ENCODE data around the gene EIF3D.
"Not testable (repeated sequence)": the region's sequence is repeated elsewhere in the genome, so short reads cannot be mapped to it uniquely, and the experiment has no call there.

EIF3D gene

DNA sequence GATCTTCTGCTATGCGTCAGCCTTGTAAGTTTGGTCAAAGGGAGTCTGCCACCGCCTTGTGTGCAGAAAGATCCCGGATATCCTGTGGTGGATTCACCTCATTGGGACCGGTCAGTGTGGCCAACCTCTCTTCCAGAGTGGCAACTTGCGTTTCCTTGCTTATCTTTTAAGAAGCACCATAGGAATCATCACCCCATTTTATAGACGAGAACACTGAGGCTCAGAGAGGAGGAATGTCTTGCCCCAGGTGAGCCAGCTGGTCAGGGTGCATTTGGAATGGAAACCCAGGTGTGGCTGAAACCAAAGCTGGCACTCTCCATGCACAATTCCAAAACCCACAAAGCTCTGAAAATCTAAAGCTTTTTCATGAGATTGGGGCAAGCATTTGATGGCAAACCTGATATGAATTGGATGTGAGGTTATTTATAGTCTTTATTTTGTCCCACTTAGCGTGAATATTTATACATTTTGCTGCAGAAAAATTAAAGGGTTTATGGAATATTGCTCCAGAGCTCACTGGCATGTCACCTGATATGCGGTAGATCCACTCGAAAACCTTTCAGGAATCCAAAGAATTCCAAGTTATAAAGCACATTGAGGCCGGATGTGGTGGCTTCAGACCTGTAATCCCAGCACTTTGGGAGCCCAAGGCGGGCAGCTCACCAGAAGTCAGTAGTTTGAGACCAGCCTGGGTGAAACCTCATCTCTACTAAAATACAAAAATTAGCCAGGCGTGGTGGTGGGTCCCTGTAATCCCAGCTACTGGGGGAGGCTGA is 12.1 kb upstream of the EIF3D start:
- H3K4me3 ChIP-seq (ENCODE audit: low read depth in 1 of 2, low read length in 2 of 2), result no peak overlapping the region
- H3K4me1 ChIP-seq (ENCODE audit: insufficient read depth, low read length), result no peaks in the 10 kb centered on the region; the same call in 1 of the 2 replicates
- H3K9ac ChIP-seq (ENCODE audit: low read depth, low read length), result no peak overlapping the region
- no peak for ATAC-seq (ENCODE audit: insufficient read depth, low read depth)
- H3K9me3 ChIP-seq (ENCODE audit: insufficient read depth, low read length, severe bottlenecking), result no peaks in the 10 kb centered on the region
- H3K4me2 ChIP-seq (ENCODE audit: insufficient read depth, low read length), result no peak overlapping the region
- TF ChIP-seq, protein P1, sequence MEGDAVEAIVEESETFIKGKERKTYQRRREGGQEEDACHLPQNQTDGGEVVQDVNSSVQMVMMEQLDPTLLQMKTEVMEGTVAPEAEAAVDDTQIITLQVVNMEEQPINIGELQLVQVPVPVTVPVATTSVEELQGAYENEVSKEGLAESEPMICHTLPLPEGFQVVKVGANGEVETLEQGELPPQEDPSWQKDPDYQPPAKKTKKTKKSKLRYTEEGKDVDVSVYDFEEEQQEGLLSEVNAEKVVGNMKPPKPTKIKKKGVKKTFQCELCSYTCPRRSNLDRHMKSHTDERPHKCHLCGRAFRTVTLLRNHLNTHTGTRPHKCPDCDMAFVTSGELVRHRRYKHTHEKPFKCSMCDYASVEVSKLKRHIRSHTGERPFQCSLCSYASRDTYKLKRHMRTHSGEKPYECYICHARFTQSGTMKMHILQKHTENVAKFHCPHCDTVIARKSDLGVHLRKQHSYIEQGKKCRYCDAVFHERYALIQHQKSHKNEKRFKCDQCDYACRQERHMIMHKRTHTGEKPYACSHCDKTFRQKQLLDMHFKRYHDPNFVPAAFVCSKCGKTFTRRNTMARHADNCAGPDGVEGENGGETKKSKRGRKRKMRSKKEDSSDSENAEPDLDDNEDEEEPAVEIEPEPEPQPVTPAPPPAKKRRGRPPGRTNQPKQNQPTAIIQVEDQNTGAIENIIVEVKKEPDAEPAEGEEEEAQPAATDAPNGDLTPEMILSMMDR (IDR thresholded peaks at IDR 0.05; ENCODE audit: borderline replicate concordance, extremely low read depth, low read length, poor library complexity, severe bottlenecking), result no peak
- TF ChIP-seq EZH2 (IDR thresholded peaks at IDR 0.05; ENCODE audit: borderline replicate concordance, low read depth, low read length, severe bottlenecking), result no peak
- no peaks in the 10 kb centered on the region for H3K36me3 ChIP-seq (ENCODE audit: insufficient read depth, low read length)
- DNase-seq, result no peak
- no peak overlapping the region for H3K27ac ChIP-seq (ENCODE audit: low read length)
- no peak overlapping the region for H2AFZ ChIP-seq (ENCODE audit: low read depth, low read length)
- H4K20me1 ChIP-seq (ENCODE audit: insufficient read depth, low read length), result no peaks in the 10 kb centered on the region
- no peaks in the 10 kb centered on the region for H3K27me3 ChIP-seq (ENCODE audit: insufficient read depth, low read length, poor library complexity)
- H3K79me2 ChIP-seq (ENCODE audit: insufficient read depth, low read length), result no peaks in the 10 kb centered on the region

DNA sequence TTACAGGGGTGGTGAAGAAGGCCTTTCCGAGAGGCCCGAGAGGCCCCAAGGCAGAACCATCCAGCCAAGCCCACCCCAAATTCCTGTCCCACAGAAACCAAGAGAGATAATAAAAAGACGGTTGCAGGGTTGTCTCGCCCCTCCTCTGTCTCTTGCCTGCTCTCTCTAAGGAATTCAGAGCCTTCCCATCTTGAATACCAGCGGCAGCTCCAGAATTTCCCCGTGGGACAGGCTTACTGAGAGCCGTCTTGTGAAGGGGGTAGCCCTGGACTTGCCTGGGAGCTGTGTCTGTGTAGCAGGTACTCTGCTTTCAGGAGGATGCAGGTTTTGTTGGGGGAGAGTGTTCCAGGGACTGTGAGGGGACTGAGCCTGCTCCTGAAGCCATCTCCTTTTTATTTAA is 9.6 kb upstream of the EIF3D start:
- no peaks in the 10 kb centered on the region for H3K79me2 ChIP-seq (ENCODE audit: insufficient read depth, low read length)

DNA sequence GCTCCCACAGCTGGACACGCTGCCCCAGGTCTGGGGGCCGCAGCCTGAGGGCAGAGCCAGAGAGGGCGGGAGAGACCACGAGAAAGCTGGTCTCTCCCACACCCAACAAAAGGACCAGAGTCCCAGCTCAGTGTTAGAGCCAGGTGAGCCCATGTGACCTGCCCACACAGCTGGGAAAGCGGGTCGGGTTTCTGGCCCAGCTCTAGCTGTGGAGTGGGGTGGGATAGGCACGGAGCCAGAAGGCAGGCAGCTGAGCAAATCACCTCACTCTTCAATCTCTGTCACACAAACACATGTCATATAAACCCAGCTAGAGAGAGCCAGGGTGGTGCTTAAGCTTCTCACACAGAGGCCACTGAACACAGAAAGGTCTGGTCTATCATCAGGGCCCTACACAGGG is 7.8 kb upstream of the EIF3D start:
- no peak overlapping the region for H3K27ac ChIP-seq (ENCODE audit: low read length)
- ATAC-seq (ENCODE audit: insufficient read depth, low read depth), result no peak

More for the DNA sequence above, 9.6 kb upstream of the EIF3D start:
- no peak for ATAC-seq (ENCODE audit: insufficient read depth, low read depth)
- H3K4me1 ChIP-seq (ENCODE audit: insufficient read depth, low read length), result no peaks in the 10 kb centered on the region
- H3K9ac ChIP-seq (ENCODE audit: low read depth, low read length), result no peak overlapping the region
- no peak overlapping the region for H3K4me2 ChIP-seq (ENCODE audit: insufficient read depth, low read length)
- H3K27ac ChIP-seq (ENCODE audit: low read length), result no peak overlapping the region
- H3K27me3 ChIP-seq (ENCODE audit: insufficient read depth, low read length, poor library complexity), result no peaks in the 10 kb centered on the region
- no peak overlapping the region for H3K4me3 ChIP-seq (ENCODE audit: low read depth in 1 of 2, low read length in 2 of 2)
- no peak for DNase-seq
- H2AFZ ChIP-seq (ENCODE audit: low read depth, low read length), result no peak overlapping the region
- no peaks in the 10 kb centered on the region for H3K36me3 ChIP-seq (ENCODE audit: insufficient read depth, low read length)
- H3K9me3 ChIP-seq (ENCODE audit: insufficient read depth, low read length, severe bottlenecking), result no peaks in the 10 kb centered on the region
- TF ChIP-seq, protein P1 (IDR thresholded peaks at IDR 0.05; ENCODE audit: borderline replicate concordance, extremely low read depth, low read length, poor library complexity, severe bottlenecking), result no peak
- no peak for TF ChIP-seq EZH2 (IDR thresholded peaks at IDR 0.05; ENCODE audit: borderline replicate concordance, low read depth, low read length, severe bottlenecking)
- H4K20me1 ChIP-seq (ENCODE audit: insufficient read depth, low read length), result no peaks in the 10 kb centered on the region

DNA sequence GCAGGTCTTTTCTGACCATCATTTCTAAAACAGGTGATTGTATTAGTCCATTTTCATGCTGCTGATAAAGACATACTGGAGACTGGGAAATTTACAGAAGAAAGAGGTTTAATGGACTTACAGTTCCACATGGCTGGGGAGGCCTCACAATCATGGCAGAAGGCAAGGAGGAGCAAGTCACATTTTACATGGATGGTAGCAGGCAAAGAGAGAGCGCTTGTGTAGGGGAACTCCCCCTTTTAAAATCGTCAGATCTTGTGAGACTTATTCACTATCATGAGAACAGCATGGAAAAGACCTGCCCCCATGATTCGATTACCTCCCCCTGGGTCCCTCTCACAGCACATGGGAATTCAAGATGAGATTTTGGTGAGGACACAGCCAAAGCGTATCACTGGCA is 4.4 kb upstream of the EIF3D start:
- H3K9ac ChIP-seq (ENCODE audit: low read depth, low read length); H3K9me3 ChIP-seq (ENCODE audit: insufficient read depth, low read length, severe bottlenecking); ATAC-seq (ENCODE audit: insufficient read depth, low read depth); H2AFZ ChIP-seq (ENCODE audit: low read depth, low read length); H3K4me2 ChIP-seq (ENCODE audit: insufficient read depth, low read length); H3K27ac ChIP-seq (ENCODE audit: low read length); H3K36me3 ChIP-seq (ENCODE audit: insufficient read depth, low read length); H3K4me3 ChIP-seq (ENCODE audit: low read depth in 1 of 2, low read length in 2 of 2); H4K20me1 ChIP-seq (ENCODE audit: insufficient read depth, low read length); DNase-seq; H3K27me3 ChIP-seq (ENCODE audit: insufficient read depth, low read length, poor library complexity); H3K79me2 ChIP-seq (ENCODE audit: insufficient read depth, low read length): not testable (repeated sequence)
- H3K4me1 ChIP-seq (ENCODE audit: insufficient read depth, low read length), result peaks cover 13% of the 10 kb centered on the region

More for the DNA sequence above, 7.8 kb upstream of the EIF3D start:
- Histone ChIP-seq H3K4me2 (ENCODE audit: insufficient read depth, low read length) (no peak overlapping the region), H3K9ac (ENCODE audit: low read depth, low read length) (no peak overlapping the region), H3K9me3 (ENCODE audit: insufficient read depth, low read length, severe bottlenecking) (no peaks in the 10 kb centered on the region), H3K4me1 (ENCODE audit: insufficient read depth, low read length) (no peaks in the 10 kb centered on the region), H2AFZ (ENCODE audit: low read depth, low read length) (no peak overlapping the region), H3K27me3 (ENCODE audit: insufficient read depth, low read length, poor library complexity) (no peaks in the 10 kb centered on the region), H3K79me2 (ENCODE audit: insufficient read depth, low read length) (no peaks in the 10 kb centered on the region), H4K20me1 (ENCODE audit: insufficient read depth, low read length) (no peaks in the 10 kb centered on the region), H3K4me3 (ENCODE audit: low read depth in 1 of 2, low read length in 2 of 2) (no peak overlapping the region), H3K36me3 (ENCODE audit: insufficient read depth, low read length) (no peaks in the 10 kb centered on the region)
- DNase-seq, result no peak
- TF ChIP-seq, protein P1 (IDR thresholded peaks at IDR 0.05; ENCODE audit: borderline replicate concordance, extremely low read depth, low read length, poor library complexity, severe bottlenecking), result no peak
- no peak for TF ChIP-seq EZH2 (IDR thresholded peaks at IDR 0.05; ENCODE audit: borderline replicate concordance, low read depth, low read length, severe bottlenecking)
